Activated CD8-positive, alpha-beta memory T cell treated with anti-CD3 and anti-CD28 coated beads for 1 hour (primary cell): ENCODE data around the gene CCDC28B.

Source experiments
- DNase-seq, 2 donors: peaks; one replicate each; pipeline ENCODE4 v3.0.0-alpha.2; 2020; ENCODE audit warnings: low read depth in 1 of 2; ENCODE audit errors: extremely low read depth in 1 of 2

Gene CCDC28B

DNA sequence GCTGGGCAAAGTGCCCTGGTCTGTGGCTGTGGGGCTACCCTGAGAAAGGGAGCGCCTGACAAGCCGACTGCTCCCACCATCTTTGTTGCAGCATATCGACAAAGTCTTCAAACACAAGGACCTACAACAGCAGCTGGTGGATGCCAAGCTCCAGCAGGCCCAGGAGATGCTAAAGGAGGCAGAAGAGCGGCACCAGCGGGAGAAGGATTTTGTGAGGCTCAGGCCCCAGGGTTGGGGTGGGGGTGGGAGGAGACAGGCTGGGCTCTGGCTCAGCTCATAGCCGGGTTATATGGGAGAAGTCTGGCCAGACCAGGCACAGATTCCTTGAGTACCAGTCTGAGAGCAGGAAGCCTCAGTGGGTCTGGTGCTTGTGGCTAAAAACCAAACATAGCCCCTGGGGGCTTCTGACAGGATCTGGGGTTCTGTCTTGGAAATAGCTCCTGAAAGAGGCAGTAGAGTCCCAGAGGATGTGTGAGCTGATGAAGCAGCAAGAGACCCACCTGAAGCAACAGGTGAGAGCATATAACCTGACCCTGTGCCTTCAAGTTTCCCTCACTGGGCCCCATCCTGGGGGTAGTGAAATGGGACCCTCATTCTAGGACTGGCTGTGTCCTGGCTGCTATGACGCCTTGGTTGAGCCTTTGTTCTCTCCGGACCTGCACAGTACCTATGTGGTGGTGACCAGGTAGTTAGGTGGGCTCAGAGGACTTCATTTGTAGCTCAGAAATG lies 8.0 kb upstream of the CCDC28B start:
- DNase-seq = no peak

DNA sequence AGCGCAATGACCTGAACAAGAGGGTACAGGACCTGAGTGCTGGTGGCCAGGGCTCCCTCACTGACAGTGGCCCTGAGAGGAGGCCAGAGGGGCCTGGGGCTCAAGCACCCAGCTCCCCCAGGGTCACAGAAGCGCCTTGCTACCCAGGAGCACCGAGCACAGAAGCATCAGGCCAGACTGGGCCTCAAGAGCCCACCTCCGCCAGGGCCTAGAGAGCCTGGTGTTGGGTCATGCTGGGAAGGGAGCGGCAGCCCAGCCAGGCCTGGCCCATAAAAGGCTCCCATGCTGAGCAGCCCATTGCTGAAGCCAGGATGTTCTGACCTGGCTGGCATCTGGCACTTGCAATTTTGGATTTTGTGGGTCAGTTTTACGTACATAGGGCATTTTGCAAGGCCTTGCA lies 5.4 kb upstream of the CCDC28B start:
- no peak for DNase-seq

DNA sequence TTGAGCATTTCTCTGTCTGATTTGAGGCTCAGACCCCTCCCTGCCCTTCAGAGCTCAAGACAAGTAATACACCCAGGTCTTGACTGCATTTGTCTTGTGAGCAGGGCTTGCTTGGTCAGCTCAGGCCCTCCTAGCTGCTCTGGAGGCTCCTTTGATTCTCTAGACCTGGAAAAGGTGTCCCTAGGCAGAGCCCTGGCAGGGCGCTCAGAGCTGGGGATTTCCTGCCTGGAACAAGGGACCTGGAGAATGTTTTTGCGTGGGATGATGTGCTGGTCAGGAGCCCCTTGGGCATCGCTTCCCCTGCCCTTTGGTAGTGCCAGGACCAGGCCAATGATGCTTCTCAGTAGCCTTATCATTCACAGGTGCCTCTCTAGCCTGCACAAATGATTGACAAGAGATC lies 4.9 kb upstream of the CCDC28B start:
- DNase-seq = no peak

DNA sequence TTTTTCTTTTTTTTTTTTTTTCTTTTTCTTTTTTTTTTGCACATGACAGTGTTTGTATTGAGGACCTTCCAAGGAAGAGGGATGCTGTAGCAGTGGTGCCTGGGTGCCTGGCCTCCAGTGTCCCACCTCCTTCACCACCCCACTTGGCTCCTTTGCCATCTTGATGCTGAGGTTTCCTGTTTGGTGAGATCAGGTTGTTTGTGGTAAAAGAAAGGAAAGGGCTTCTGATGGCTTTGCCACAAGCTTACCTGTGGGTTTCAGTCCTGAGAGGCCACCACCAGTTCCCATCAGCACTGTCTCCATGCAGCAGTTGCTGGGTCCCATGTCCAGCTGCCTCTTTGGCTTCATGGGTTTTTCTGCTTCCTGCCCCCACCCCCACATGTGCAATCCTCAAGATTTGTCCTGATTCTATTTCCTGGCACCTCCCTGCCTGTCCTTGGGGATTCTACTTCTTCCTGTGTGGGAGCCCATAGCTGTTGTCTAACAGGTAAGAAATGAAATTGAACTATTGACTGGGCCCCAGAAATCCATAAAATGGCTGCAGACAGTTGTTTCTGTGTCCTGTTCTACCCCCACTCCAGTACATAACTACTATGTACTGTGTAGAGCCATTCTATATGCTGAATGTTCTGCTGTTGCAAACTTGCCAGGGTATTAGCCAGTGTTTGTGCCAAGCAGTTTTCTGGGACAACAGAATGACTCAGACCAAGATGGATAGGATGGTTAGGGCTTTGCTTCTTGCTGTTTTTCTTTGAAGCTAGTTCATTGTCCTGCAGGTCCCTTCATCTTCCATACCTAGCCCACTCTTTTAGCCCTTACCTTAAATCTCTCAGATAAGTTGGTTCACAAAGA lies 4.2 kb upstream of the CCDC28B start:
- DNase-seq = no peak

DNA sequence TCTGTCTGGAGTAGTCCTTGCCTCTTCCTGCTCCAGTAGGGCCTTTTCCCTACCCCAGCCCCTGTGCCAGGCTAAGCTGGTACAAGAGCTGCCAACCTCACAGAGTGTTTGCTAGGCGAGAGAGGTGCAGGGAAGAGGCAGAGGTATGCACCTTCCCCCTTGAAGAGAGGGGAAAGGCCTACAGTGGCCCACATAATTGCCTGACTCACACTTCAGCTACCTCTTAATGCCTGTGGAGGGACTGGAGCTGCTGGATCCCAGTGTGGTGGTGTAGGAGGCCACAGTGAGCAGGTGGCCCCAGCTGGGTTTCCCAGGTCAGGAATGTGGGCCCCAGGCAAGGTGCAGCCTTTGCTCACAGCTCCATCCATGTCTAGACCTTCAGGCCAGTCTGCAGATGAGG lies 3.3 kb upstream of the CCDC28B start:
- no peak for DNase-seq

DNA sequence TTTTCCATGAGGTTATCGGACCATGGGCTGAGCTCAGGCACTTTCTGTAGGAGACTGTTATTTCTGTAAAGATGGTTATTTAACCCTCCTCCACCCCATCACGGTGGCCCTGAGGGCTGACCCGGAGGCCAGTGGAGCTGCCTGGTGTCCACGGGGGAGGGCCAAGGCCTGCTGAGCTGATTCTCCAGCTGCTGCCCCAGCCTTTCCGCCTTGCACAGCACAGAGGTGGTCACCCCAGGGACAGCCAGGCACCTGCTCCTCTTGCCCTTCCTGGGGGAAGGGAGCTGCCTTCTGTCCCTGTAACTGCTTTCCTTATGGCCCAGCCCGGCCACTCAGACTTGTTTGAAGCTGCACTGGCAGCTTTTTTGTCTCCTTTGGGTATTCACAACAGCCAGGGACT lies 2.6 kb upstream of the CCDC28B start:
- DNase-seq = no peak

DNA sequence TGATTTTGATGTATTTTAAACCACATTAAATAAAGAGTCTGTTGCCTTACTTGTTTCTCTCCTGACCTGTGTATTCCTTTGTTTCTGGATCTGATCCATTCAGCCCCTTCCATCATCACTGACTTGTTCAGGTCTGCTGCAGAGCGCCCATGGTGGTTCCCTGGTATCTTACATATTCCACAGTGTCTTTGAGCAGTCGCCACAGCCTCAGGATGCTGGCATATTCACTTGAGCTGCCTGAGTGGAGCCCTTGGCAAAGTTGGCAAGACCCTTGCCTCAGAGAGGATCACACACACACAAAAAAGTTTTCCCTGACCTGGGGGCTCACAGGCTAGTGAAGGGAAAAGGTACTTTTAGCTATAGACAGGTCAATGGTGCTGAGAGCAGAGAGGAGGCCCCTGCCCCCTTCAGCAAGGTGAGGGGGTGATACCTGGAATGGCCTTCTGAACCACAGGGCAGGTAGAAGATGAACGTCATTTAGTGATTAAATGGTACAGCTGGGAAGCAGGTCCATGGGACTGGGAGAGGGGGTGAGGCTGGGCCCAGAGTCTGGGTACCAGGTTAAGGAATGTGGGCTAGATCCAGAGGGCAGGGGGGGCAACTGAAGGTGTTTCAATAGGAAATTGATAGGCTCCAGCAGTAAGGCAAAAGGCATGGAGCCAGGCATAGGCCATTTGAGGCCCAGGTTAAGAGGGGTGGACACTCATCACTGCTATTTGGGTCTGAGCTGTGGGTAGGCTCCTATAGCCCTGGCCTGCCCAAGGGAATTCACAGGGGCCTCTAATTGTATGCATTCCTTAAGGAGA lies 2.0 kb upstream of the CCDC28B start:
- no peak for DNase-seq

DNA sequence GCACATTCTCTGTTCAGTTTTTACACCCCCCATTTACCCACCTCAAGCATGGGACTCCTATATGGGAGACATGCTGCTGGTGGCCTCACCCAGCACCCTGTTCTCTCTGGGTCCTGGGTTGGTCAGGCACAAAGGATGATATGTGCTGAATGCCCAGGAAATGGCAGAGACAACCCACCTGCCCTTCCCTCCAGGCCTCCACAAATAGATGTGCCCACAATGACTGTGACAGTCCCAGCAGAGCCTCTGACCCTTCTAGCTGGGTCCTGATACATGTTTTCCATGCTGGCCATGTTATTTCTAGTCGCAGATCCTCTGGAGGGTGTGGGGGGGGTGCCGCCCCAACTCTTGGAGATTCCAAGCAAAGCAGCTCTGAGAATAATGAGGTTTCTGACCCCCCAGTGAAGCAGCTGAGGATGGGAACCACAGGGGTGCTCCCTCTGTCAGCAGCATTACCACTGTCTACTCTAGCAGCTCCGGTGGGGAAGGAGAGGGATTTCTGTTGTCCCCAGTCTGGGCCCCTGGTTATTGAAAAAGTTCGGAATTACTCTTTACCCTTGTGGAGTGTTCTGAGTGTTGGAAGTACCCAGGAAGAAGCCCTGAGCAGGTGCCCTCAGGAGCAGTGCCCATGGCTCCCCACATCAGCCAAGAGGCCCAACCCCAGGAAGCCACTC lies 1.2 kb upstream of the CCDC28B start:
- DNase-seq = no peak

DNA sequence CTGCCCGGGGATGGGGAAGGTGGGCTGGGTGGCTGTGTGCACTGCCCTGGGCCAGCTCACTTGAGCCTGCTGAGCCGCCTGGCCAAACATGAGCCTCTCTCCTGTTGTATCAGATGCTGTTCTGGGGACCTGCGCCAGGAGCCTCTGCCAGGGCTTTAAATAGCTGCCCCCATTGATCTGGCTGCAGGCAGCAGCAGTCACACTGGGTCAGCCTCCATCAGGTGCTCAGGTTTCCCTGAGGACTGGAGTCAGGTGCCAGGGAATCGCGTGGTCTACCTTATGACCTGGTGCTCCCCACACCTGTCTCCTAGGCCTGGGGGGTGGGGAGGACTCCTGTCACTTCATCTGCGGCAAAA lies 700 bp upstream of the CCDC28B start:
- no peak for DNase-seq

DNA sequence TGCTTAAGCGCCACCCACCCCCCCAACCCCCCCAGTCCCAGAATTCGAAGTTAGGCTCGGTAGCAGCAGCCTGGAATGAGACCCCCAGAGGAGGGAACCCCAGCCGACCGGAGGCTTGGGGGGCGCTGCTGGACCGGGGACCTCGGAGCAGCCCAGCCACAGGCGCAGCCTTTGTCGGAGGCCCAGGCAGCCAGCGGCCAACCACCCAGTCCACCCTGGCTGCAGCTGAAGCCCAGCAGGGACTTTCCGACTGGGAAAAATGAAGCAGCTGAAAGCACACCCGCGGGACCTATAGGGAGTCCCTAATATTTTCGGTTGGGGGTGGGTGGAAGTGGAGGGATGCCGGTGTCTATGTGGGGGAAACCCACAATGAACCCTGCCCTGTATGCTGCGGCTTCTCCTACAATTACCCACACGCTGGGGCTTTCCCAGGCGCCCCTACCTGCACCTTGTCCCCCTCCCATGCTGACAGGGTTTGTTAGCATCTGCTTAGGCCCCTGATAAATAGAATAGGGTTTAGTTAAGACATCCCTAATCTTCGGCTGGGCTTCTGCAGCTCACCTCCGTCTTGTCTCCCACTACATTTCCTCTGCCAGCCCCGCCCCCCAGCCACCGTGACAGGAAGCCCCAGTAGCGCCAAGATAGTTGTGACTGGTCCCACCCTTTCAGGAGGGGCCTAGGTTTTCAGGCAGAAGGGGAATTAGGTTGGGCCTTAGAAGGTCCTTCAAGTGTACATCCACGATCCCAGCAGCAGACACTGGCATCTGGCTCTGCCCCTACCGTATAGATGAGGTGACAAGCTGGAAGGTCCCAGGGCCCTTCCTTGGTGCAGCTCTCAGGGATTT lies 838 bp downstream of the CCDC28B start:
- DNase-seq = peak in 1 of 2 donors; percentile 67

DNA sequence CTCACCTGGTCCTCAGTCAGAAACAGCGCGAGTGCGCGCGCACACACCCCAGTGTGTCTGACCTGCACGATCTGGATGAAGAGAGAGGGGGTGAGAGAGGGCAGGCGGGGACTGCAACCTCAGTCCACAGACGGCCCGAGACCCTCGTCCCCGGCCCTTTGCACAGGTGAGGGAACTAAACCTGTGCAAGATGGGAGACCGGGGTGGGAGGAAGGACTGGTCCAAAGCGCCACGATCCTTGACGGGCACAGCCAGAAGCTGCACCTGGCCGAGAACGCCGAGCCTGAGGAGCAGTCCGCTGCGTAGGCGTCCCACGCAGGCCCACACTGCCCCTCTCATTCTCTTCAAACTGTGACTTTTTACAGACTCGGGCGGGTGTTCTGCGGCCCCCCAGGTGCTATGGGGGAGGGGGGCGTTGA lies 4.6 kb downstream of the CCDC28B start:
- no peak for DNase-seq

DNA sequence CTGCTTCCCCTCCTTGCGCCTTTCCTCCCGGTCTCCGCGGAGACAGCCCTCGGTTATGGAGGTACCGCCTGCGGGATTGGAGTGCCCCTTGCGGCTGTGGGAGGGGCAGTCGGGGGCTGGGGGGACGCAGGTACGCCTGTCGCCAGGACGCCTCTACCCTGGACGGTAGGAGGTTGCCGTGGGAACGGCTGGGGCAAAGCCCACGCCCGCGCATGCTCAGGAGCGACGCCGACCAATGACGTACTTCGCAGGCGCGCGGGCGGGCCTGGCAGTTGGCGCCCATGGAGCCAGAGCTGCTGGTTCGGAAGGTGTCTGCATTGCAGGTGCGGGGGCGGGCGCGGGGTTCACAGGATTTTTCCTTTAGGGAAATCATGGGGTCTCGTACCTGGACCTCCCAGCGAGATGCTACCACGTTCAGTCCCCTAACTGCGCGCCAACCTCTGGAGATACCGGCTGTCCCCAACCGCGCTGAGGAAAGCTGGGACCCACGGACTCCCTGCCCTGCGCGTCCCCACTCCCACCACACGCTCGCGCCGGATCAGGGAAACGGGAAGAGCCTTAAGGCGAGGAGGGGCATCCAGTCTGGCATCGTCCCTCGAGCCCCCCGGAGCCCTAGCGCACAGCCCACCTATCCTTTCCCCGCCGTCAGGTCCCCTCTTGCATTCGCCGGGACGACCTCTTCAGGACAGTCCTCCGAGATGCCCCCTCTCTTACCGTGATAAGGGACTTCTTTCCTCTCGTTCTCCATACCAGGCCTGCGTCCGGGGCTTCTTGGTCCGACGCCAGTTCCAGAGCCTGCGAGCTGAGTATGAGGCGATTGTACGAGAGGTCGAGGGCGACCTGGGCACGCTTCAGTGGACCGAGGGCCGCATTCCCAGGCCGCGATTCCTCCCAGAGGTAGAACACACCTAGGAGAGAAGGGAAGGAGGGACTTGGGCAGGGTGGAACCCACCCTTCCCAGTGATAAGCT lies 5.3 kb downstream of the CCDC28B start, which contains the start of gene IQCC:
IQCC (plus strand) TSS at position 271 of the 970 bp plus-strand sequence; CDS start at position 282, 11 bp downstream.
- DNase-seq = peak; percentile 59 to 73

DNA sequence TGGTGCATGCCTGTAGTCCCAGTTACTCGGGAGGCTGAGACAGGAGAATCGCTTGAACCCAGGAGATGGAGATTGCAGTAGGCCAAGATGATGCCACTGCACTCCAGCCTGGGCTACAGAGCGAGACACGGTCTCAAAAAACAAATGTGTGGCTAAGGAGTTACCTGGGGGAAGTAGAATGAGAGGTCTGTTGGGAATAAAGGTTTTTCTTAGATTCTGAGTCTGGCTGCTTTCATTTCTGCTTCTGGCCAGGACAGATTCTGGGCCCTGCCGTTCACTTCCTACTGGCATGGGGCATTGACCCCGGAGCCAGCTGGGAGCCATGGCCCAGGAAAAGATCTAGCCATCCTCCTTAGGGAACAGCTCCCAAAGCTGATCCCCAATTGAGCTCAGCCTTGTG lies 8.1 kb downstream of the CCDC28B start:
- no peak for DNase-seq

DNA sequence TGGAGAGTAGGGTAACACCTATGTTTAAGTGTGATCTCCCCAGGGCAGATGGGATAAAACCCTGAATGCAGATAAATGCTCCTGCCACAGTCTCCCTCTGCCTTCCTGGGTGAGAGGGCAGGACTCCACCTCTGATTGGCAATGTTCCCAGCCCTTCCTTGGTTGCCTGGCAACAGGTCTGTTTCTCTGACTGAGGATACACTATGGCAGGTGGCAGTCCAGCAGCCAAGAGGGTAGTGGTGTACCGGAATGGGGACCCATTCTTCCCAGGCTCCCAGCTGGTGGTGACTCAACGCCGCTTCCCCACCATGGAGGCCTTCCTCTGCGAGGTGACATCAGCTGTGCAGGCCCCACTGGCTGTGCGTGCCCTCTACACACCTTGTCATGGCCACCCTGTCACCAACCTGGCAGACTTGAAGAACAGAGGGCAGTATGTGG lies 8.5 kb downstream of the CCDC28B start, which contains the start of gene DCDC2B:
DCDC2B (plus strand) TSS at position 199 of the 438 bp plus-strand sequence; CDS start at position 204, 5 bp downstream.
- no peak for DNase-seq

DNA sequence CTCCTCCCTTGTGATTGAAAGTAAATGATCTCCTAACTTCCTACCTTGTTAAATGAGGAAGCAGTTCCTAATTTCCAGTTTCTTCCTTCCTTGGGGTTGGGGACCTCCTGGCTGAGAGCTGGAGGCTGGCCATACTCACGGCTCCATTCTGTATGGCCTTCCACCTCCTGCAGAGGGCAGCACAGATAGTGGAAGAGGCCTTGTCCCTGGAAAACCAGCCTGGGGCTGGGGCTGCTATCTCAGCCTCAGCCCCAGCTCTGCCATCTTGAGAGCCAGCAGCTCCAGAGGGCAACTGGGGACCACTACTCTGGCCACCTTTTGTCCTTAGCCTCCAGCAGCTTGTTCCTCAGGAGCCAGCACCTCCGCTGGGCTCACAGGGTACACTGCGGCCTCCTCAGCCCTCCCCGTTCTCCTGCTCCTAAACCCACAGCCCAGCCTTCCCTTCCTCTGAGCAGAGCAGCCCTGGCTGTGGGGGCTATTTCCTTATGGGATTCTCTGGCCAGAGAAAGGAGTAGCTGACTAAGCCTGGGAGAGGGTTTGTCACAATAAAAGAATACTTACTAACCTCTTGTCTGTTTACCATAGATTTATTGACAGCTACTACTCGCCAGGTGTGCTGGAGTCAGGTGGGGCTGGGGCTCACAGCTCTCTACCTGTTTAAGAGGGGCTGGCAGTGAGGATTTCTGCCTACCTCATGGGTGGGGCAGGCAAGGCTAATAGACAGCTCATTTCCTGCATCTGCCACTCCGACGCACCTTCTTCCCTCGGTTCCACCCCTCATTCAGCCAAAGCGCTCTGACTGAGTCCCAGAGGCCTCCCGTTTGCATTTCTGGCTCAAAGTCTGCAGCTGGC lies 15.5 kb downstream of the CCDC28B start:
- peak in 1 of 2 donors; percentile 39 for DNase-seq

DNA sequence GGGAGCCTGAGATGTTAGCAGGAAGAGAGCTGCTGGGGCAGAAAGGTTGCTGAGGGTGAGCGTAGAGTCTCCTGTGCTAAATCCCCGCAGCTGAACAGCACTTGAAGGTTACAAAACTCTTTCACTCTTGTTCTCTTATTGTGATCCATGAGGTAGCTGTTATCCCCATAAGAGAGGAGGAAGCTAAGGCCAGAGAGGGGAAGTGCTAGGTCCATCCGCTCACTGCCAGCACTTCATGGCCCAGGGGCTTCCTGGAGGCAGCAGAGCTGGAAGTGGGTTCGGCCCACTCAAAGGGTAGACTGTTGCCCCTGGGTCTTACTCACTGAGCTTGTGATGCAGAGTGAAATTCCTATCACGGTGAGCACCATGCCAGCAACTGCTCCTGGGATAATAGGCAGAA lies 16.2 kb downstream of the CCDC28B start:
- no peak for DNase-seq

DNA sequence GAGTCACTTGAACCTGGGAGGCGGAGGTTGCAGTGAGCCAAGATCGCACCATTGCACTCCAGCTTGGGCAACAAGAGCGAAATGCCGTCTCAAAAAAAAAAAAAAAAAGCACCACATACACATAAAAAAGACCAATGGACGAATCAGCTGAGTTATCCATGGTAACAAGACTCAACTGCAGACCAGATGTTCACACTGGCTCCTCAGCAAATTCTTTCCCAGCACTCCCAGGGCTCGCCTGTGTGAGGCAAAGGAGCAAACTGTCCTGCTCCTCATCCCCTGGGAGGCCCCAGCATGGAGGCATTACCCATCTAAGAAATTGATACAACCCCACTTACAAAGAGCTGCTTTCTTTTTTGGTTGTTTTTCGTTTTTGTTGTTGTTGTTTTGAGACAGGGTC lies 18.6 kb downstream of the CCDC28B start:
- DNase-seq = no peak
